DMS153 treated with DMSO at 0.1 percent for 48 hours (cell line): ENCODE measurements around the gene ACBD6.
"Not testable (repeated sequence)": the region's sequence is repeated elsewhere in the genome, so short reads cannot be mapped to it uniquely, and the experiment has no call there.

ENCODE experiments used
- DNase-seq: peaks from one replicate; lab custom pipeline; 2025; ENCODE audit not compliant: unreplicated experiment; lab: John Stamatoyannopoulos, UW

Gene ACBD6

DNA sequence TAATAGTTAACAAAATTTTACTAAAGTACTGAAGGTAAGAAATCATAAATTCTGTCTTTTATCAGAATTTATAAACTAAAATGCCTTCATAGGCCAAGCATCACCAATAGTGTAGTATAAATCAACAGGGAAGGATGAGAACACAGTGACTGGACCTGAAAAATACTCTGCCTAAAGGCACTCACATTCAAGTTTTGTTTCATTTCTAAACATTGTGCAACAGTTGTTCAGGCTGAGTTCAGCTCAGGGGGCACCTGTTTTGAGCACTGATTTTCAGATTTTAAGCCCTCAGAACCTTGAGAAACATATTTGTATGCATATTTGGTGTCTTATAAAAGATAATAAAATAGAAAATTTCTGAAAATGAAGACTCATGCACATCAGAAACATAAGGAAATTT, 12.4 kb downstream of the ACBD6 start:
- DNase-seq = no peak

DNA sequence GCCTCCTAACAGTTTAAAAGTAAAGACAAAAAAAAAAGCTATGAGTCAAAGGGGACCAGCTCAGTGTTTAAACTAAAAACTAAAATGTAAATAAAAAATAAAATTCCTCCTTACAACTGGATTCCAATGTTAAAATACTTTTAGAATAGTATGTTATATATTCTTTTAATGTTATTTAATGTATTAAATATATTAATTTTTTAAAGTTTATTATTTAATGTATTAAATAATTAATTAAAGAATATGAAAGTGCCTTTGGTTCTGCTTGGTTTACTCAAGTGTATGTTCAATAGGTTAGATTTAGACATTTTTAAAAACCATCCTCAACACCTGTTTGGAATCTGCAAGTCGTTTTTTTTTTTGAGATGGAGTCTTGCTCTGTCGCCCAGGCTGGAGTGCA, 13.1 kb downstream of the ACBD6 start:
- DNase-seq = no peak

DNA sequence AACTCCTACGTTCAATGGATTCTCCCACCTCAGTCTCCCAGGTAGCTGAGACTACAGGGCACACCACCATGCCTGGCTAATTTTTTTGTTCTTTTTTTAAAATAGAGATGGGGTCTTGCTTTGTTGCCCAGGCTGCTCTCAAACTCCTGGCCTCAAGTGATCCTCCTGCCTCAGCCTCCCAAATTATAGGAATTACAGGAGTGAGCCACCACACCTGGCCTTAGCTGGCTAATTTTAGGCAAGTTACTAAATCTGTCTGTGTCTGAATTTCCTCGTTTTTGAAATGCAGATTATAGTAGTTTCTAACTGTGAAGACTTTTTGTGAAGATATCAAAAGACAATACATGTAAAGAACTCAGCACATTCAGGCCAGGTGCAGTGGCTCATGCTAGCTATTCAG, 13.7 kb downstream of the ACBD6 start:
- no peak for DNase-seq

DNA sequence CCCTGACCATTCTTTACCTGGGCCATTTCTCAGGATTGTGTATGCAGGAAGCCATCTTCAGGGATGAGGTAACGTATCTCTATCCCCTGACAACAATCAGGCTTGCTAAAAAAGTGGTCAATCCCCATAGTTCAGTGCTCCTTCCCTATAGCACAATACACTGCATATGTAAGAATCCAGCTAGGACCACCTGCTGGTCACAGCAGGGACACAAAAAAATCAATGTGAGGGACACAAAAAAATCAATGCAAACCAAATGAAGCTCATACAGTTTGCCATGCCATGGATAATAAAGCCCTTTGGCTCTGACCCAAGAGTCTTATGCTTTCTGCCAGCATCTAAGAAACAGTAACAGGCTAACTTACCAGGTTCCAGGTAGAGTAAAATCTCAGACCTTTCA, 16.3 kb downstream of the ACBD6 start:
- DNase-seq = no peak

DNA sequence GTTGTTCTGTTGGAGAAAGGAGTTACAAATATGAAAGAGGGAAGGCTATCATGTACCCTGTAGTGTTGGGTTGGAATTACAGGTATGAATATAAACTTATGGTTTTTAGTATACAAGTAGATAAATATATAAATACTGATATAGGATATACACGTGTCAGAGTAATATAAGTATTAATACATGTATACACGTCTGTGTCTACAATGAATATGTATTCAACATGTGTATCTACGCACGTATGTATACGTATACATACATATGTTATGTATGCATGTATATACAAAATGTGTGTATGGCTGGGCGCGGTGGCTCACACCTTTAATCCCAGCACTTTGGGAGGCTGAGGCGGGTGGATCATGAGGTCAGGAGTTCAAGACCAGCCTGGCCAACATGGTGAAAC, 17.9 kb downstream of the ACBD6 start:
- DNase-seq = no peak

DNA sequence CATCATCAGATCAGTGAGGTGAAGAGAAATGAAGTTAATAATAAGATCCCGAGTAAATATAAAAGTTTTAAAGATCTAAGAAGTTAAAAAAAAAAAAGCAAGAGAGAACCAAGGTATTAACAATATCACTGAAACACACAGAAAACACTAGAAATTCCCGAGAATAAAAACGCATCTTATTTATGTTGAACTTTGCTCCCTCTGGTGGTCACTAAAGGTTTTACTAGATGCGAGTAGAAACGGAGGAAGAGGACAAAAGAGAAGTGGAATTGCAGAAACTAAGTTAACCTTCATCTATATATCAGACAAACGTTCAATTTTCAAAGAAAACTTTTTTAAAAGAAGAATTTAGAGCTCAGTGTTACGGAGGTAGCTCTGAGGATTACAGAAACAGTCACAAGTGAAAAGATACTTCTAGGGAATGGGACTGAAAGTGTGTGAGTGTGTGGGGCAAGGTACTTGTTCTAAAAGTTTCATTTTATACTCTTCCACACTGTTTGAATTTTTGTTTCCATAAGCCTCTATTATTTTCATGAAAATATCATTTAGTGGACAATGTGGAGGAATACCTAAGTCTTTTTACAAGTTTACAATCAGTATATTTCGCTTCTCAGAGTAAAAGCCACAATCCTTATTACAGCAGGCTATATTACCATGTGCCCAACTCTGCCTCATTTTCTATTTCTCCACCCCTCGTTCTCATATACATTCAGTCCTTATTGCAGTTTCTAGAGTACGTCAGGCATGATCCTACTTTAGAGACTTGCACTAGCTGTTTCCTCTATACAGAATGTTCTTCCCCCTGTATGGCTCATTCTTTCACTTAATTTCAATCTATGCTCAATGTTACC, 19.7 kb downstream of the ACBD6 start:
- peak; percentile 33 for DNase-seq

DNA sequence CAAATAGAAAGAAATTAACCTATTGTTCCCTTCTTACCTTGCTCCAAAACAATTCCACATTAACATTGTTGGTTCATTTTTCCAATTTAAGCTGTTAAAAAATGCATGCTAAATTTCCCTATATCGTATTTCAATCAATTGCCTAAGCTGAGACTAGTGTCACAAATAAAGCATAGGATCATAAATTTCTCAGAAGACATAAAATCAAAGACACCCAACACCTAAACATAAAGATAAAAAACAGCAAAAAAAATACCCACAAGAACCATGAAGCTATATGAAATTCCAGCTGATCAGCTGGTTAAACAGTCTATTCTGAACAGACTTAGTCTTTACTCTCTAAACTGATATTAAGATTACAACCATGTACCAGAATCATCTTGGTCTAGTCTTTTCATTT, 32.3 kb downstream of the ACBD6 start:
- DNase-seq = no peak

DNA sequence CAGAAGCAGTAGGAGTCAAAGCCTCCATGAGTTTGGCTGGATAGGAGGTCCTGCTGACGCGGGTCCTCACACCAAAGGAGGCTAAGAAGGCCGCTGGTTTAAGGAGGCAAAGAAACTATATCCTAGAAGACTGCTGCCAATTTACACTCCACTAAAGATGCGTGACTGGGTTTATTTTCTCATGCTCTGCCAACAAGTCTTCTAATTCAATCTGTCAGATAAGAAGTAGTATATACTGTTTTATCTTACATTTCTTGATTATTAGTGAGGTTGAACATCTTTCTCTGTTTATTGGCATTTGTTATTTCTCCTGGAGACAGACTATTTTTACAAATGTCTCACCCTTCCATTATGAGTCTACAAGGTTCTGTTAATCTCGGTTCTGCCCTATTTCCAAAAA, 34.1 kb downstream of the ACBD6 start:
- no peak for DNase-seq

DNA sequence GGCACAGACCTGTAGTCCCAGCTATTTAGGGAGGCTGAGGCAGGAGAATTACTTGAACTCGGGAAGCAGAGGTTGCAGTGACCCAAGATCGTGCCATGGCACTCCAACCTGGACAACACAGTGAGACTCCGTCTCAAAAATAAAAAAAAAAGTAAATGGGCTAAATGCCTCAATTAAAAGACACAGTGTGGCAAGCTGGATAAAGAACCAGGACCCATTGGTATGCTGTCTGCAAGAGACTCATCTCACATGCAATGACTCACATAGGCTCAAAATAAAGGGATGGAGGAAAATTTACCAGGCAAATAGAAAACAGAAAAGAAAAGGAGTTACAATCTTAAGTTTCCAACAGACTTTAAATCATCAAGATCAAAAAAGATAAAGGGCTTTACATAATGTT, 40.3 kb downstream of the ACBD6 start:
- no peak for DNase-seq

DNA sequence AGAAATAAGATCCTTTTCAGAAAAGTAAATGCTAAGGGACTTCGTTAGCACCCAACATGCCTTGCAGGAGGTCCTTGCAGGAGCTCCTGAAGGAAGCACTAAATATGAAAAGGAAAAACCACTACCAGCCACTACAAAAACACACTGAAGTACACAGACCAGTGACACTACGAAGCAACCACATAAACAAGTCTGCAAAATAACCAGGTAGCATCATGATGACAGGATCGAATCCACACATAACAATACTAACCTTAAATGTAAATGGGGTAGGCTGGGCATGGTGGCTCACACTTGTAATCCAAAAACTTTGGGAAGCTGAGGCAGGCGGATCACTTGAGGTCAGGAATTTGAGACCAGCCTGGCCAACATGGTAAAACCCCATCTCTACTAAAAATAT, 40.7 kb downstream of the ACBD6 start:
- DNase-seq = not testable (repeated sequence)

DNA sequence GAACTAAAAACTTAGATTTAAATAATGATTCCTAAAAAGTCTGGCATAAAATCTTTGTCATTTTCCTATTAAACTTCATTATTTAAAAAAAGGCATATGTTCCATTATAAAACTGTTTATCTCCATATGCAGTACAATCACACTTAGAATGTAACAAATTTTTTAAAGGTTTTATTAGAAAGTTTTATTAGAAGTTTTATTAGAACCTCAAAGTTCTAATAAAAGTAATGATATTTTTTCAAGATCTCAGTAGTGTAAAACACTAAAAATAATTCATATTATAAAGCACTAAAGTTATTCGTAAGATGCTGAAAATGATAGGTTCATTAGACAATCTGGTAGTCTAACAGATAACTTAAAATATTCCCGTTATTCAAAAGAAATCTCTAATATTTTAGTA, 43.6 kb downstream of the ACBD6 start:
- no peak for DNase-seq

DNA sequence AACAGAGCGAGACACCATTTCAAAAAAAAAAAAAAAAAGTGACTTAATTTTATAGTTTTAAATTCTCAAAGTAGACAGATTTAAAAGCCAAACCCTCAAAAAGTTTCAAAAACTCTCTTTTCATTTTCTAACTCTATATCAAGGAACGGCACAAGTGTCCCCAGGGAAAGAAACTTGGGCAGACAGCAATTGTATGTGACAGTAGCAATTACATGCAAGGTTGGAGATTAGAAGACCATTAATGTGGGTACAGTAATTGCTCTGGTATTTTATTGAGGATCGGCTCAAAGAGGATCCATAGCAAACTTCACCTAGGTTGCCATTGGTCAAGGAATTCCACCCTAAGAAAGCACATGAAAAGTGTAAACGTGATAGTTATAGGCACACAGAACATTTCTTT, 46.2 kb downstream of the ACBD6 start:
- DNase-seq = no peak

DNA sequence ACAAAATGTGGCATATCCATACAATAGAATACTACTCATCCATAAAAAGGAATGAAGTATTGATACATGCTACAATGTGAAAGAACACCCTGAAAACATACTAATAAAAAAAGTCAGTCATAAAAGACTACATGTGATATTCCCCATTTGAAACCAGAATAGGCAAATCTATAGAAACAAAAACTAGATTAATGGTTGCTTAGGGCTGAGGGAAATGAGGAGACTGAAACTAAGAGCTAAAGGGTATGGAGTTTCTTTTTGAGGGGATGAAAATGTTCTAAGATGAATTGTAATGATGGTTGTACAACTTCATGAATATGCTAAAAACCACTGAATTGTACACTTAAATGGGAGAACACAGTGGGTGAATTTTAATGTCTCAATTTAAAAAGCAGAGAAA, 50.9 kb downstream of the ACBD6 start:
- no peak for DNase-seq

DNA sequence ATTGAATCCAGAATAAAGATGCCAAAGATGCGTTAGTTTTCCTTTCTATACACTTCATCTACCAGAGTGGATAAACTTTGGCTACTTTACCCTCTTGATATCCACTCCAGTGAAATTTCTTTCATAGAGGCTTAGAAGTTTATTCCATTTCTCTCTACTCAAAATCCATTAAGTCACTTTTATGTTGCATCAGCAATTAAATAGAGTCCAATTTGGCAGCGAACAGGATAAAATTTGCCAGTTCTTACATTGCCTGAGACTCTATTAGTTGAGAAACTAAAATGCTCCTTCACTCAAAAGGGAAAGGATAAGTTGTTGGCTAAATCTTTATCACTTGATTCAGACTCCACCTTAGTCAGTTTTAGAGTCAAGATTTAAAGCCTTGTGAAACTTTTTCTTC, 57.9 kb downstream of the ACBD6 start:
- no peak for DNase-seq

DNA sequence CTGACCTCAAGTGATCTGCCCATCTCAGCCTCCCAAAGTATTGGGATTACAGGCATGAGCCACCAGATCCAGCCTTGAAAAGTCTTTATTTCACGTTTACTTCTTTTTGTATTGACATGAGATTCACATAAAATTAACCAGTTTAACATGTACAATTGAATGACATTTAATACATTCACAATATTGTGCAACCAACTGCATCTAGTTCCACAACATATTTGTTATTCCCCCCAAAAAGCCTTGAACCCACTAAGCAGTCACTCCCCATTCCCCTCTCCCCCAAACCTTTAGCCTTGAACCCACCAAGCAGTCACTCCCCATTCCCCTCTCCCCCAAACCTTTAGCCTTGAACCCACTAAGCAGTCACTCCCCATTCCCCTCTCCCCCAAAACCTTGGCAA, 62.0 kb downstream of the ACBD6 start:
- no peak for DNase-seq

DNA sequence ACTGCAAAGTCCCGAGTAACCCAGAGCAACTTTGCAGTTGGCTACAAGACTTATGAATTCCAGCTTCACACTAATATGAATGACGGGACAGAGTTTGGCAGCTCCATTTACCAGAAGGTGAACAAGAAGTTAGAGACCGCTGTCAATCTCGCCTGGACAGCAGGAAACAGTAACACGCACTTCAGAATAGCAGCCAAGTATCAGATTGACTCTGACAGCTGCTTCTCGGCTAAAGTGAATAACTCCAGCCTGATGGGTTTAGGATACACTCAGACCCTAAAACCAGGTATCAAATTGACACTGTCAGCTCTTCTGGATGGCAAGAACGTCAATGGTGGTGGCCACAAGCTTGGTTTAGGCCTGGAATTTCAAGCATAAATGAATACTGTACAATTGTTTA, 66.8 kb downstream of the ACBD6 start:
- no peak for DNase-seq

DNA sequence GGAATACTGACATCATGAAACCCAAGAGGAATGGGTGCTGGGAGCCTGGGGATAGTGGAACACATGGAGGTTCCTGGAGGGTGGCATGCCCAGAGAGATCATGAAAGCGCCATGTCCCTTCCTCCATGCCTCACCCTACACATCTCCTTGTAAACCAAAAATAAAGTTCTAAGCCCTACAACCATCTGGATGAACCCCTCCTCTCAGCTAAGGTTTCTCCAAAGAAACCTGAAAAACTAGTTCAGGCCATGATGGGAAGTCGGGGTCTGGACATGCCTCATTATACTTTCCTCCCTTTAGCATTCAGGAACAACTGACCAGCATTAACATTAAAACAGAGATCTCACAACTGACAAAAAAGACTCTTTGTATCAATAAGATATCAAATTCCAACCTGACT, 68.5 kb downstream of the ACBD6 start:
- DNase-seq = no peak

DNA sequence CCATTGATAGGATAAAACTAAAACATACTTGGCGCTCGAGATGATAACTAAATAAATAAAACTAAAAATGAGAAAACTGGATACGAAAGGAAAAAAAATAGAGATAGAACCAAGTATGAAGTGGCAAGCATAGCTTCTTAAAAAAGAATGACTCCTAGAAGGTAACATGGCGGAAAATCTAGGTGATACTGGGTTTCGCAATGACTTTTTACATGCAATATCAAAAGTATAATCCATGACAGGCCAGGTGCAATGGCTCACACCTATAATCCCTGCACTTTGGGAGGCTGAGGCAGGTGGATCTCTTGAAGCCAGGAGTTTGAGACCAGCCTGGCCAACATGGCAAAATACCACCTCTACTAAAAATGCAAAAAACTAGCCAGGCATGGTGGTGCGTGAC, 70.7 kb downstream of the ACBD6 start:
- DNase-seq = no peak

DNA sequence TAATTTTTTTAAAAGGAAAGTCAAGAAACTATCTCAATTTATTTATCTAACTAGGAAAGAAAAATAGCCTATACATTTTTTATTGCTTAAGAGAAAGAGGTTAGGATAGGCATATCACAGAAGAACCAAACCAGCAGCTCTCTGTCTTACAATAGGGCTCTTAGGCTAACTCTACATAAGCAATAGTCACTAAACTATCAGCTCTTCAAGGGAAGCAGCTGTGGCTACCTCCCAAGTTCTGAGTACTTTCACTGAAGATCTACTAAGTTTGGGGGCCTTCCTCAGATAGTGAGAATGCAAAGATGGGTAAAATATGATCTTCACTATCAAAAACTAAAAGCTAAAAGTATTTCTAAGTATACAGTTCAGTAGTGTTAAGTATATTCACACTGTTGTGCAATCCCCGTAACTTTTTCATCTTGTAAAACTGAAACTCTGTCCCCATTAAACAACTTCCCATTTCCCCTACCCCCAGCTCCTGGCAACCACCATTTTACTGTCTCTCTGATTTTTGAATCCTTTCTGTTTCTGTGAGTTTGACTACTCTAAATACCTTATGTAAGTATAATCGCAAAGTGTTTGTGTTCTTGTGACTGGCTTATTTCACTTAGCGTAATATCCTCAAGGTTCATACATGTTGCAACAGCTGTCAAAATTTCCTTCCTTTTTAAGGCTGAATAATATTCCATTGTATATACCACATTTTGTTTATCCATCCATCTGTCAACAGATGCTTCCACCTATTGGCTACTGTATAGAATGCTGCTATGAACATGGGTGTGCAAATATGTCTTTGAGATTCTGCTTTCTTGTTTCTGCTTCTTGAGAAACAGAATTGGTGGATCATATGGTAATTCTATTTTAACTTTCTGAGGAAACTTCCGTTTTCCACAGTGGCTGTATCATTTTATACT, 73.3 kb downstream of the ACBD6 start:
- DNase-seq = no peak

DNA sequence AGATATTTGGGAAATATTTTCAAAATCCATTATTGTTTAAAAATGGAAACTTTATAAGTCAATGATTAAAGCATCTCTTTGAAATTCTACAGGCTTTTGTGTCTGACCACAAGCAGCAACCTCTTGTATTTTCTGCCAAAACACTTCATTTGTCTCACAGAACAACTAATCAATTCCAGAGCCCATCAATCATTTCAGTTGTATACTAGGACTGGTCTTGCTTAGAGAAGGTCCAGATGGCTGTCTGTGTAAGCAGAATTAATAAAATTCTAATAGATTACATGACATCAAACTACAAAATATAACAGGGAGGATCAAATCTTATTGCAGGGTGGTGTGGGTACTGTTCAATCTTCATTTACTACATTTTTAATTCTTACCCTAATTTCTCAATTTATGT, 76.4 kb downstream of the ACBD6 start:
- no peak for DNase-seq

DNA sequence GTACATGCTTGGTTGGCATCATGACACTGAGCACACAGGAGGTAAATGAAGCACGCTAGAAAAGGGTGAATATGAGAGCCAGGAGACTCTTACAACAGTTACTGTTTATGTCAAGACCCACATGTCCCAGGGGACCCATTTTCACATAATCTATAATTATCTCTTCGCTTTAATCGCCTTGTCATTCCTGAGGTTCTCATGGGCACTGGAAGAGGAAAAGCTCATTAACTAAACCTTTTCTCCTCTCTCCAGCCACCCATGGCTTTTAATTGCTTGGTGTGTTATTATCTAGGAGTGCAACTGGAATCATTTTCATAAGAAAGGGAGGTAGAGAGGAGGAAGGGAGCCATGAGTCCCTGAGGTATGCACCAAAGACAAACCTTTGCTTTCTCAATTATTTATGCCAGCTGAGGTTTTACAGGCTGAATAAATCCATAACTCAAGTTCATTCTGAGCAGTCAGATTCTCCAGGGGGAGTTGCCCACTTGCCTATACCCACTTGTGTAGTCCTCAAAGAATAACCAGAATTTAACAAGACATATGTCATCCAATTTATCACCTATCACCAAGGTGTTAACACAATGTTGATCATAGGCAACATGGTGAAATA, 77.4 kb downstream of the ACBD6 start:
- DNase-seq = peak; percentile 80

DNA sequence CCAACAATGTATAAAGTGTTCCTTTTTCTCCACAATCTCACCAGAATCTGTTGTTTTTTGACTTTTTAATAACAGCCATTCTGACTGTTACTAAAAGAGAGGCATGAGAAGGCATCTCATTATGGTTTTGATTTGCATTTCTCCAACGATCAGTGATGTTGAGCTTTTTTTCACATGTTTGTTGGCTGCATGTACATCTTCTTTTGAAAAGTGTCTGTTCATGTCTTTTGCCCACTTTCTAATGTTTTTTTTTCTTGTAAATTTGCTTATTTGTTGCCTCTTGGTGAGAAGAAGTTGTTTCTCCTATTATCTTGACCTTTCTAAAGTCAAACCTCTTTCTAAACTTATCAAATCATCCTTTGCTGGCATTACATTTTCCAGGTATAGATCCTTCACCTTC, 80.8 kb downstream of the ACBD6 start:
- DNase-seq = no peak
